Panc1 (cell line): ENCODE data around the gene GNAQ.
"Not testable (repeated sequence)": the region's sequence is repeated elsewhere in the genome, so short reads cannot be mapped to it uniquely, and the experiment has no call there.

Experiments used
- TCF7L2 ChIP-seq: IDR thresholded peaks from 2 replicates; pipeline ENCODE4 v1.6.1; 2011; ENCODE audit warnings: mild to moderate bottlenecking, low read depth, low read length, inconsistent platforms
- TF ChIP-seq, protein P1 (sequence below): fragments of 450-650 bp; IDR thresholded peaks from 2 replicates; pipeline ENCODE4 v1.5.1; 2017; ENCODE audit warnings: mild to moderate bottlenecking
- TF ChIP-seq, protein P2 (sequence below), 2 experiments: IDR thresholded peaks; 2 replicates each; pipeline ENCODE4 v1.6.1; 2011 to 2012; ENCODE audit warnings: low read depth in 2 of 2, control low read depth in 1 of 2, low read length in 1 of 2, mild to moderate bottlenecking in 1 of 2, moderate library complexity in 1 of 2; ENCODE audit not compliant: insufficient read depth in 1 of 2

DNA sequence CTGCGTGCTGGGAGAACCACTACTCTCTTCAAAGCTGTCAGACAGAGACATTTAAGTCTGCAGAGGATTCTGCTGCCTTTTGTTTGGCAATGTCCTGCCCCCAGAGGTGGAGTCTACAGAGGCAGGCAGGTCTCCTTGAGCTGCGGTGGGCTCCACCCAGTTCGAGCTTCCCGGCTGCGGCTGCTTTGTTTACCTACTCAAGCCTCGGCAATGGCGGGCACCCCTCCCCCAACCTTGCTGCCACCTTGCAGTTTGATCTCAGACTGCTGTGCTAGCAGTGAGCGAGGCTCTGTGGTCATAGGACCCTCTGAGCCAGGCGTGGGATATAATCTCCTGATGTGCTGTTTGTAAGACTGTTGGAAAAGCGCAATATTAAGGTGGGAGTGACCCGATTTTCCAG lies 343.9 kb downstream of the GNAQ start:
- TF ChIP-seq, protein P1, sequence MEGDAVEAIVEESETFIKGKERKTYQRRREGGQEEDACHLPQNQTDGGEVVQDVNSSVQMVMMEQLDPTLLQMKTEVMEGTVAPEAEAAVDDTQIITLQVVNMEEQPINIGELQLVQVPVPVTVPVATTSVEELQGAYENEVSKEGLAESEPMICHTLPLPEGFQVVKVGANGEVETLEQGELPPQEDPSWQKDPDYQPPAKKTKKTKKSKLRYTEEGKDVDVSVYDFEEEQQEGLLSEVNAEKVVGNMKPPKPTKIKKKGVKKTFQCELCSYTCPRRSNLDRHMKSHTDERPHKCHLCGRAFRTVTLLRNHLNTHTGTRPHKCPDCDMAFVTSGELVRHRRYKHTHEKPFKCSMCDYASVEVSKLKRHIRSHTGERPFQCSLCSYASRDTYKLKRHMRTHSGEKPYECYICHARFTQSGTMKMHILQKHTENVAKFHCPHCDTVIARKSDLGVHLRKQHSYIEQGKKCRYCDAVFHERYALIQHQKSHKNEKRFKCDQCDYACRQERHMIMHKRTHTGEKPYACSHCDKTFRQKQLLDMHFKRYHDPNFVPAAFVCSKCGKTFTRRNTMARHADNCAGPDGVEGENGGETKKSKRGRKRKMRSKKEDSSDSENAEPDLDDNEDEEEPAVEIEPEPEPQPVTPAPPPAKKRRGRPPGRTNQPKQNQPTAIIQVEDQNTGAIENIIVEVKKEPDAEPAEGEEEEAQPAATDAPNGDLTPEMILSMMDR: not testable (repeated sequence)
- TF ChIP-seq, protein P2, sequence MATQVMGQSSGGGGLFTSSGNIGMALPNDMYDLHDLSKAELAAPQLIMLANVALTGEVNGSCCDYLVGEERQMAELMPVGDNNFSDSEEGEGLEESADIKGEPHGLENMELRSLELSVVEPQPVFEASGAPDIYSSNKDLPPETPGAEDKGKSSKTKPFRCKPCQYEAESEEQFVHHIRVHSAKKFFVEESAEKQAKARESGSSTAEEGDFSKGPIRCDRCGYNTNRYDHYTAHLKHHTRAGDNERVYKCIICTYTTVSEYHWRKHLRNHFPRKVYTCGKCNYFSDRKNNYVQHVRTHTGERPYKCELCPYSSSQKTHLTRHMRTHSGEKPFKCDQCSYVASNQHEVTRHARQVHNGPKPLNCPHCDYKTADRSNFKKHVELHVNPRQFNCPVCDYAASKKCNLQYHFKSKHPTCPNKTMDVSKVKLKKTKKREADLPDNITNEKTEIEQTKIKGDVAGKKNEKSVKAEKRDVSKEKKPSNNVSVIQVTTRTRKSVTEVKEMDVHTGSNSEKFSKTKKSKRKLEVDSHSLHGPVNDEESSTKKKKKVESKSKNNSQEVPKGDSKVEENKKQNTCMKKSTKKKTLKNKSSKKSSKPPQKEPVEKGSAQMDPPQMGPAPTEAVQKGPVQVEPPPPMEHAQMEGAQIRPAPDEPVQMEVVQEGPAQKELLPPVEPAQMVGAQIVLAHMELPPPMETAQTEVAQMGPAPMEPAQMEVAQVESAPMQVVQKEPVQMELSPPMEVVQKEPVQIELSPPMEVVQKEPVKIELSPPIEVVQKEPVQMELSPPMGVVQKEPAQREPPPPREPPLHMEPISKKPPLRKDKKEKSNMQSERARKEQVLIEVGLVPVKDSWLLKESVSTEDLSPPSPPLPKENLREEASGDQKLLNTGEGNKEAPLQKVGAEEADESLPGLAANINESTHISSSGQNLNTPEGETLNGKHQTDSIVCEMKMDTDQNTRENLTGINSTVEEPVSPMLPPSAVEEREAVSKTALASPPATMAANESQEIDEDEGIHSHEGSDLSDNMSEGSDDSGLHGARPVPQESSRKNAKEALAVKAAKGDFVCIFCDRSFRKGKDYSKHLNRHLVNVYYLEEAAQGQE (IDR thresholded peaks at IDR 0.05; ENCODE audit: insufficient read depth in 1 of 2, low read depth in 2 of 2, low read length in 1 of 2): not testable (repeated sequence)
- TF ChIP-seq TCF7L2: not testable (repeated sequence)
